ENCODE data around the gene COP1.
"Not testable (repeated sequence)": the region's sequence is repeated elsewhere in the genome, so short reads cannot be mapped to it uniquely, and the experiment has no call there.

Gene COP1

DNA sequence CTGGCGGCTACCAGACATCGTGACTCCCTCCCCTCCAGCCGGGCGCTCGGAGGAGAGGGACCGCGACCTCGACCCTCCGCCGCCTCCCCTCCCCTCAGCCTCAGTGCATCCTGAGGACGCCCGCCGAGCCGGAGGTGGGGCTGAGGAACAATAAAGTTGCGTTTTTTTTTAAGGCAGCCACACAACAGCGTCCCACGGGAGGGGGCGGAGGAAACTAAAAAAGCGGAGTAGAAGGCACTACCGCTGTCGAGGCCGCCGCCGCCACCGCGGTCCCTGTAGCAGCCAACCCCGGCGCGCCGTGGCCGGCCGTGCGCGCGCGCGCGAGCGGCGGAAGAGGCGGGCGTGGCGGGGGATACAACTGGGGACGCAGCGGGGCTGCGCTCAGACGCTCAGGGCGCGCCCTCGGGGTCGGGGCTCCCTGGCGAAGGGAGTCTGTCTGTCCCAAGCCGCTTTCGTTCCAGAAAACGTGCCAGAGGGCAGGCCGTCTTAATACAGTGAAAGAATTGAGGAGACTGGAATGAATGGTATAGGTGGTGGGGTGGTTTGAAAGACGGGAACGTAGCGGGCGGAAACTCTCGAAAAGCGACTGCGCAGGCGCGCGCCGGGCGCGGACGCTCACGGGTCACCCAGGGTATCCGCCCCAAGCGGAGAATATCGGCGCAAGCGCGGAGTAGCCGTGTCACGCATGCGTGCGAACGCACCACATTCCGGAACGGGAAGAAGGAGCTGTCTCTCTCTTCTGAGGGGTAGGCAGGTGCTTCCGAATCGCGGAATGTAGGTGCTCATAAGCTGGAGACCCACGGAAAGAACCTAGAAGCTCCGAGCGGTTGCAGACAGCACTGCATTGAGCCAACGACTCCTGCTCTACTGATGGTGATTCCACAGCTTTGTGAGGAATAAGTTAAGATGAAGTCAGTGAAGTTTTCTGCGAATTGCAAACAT is at the start of gene COP1:
Gene COP1, minus strand, starts transcription at position 326 of the 942 bp plus-strand sequence. Its CDS starts 308 bp downstream, at position 18.
- DNase-seq, result peak; percentile 98

DNA sequence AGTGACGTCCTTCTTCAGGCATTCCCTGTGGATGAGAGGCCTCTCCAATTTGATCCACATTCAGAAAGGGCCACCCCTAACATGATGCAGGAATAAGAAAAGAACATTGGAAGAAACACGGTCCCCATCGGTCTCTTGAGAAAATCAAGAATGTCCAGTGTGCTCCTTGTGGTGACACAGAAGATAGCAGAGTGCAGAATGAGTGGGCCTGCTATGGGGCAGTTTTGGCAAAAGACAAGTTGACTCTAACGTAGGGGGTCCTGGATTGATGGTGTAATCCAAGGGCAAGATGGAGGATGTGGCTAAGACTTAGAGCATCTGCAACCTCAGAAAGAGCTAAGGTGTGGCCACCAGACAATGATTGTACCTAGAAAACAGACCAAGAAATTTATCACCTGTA is 45.1 kb upstream of the COP1 start:
- no peak for DNase-seq

- DNase-seq, result no peak
These were observed 37.8 kb upstream of the COP1 start for GRCh38 chr1:176244851-176245250.

GRCh38 chr1:176243746-176244145 is 36.7 kb upstream of the COP1 start:
- no peak for DNase-seq

GRCh38 chr1:176241385-176242015 is 34.4 kb upstream of the COP1 start:
- DNase-seq, result peak; percentile 39

- DNase-seq, result not testable (repeated sequence)
These were observed 26.6 kb upstream of the COP1 start for GRCh38 chr1:176233657-176234056.

GRCh38 chr1:176227579-176227978 is 20.5 kb upstream of the COP1 start:
- DNase-seq, result no peak

- no peak for DNase-seq
These were observed 18.8 kb upstream of the COP1 start for GRCh38 chr1:176225911-176226310.

DNA sequence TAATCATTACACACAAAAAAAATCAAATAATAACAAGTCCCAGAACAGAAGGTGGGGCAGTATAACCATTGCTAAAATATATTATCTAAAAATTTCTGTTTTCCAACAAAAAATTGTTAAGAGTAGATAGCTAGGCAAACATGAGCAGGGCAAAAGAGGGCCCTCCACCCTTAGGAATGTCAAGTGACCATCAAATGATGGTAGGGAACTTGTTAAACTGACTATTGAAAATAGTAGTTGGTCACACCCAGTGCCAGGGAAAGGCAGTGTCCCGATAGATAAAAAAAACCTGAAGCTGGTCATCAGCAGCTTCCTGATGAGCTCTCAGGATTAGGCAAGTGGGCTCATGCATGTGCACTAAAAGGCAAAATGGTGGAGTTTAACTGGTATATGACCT is 18.4 kb upstream of the COP1 start:
- DNase-seq, result no peak

GRCh38 chr1:176222196-176222595 is 15.1 kb upstream of the COP1 start:
- no peak for DNase-seq

DNA sequence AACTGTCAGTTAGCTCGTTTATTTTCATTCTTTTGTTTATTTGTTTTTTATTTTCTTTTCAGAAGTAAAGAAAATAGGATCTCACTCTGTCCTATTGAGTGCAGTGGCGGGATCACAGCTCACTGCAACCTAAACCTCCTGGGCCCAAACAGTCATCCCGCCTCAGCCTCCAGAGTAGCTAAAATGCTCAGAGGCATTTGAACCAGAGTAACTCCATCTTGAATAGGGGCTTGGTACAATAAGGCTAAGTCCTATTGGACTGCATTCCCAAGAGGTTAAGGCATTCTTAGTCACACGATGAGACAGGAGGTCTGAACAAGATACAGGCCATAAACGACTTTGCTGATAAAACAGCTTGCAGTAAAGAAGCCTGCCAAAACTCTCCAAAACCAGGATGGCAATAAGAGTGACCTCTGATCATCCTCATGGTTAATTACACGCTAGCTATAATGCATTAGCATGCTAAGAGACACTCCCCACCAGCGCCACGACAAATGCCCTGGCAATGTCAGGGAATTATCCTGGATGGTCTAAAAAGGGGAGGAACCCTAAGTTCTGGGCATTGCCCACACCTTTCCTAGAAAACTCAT is 13.1 kb upstream of the COP1 start:
- DNase-seq, result no peak

- DNase-seq, result no peak
These were observed 10.5 kb upstream of the COP1 start for GRCh38 chr1:176217461-176218099.

- DNase-seq, result no peak
These were observed 8.9 kb upstream of the COP1 start for GRCh38 chr1:176216031-176216430.

GRCh38 chr1:176211396-176212165 is 4.5 kb upstream of the COP1 start:
- no peak for DNase-seq

DNA sequence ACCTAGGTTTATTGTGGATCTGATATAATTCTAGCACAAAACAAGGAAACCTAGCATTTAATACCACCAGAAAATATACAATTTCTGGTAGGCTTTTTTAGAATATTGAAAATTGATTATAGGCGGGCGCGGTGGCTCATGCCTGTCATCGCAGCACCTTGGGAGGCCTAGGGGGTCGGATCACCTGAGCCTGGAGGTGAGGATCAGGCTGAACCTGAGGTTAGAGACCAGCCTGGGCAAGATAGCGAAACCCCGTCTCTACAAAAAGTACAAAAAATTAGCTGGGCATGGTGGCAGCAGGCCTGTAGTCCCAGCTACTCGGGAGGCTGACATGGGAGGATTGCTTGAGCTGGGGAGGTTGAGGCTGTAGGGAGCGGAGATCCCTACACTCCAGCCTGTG is 948 bp upstream of the COP1 start:
- no peak for DNase-seq

GRCh38 chr1:176206006-176206960 is 803 bp downstream of the COP1 start:
- DNase-seq, result peak; percentile 42

GRCh38 chr1:176205332-176205914 is 1.7 kb downstream of the COP1 start:
- DNase-seq, result peak; percentile 46

DNA sequence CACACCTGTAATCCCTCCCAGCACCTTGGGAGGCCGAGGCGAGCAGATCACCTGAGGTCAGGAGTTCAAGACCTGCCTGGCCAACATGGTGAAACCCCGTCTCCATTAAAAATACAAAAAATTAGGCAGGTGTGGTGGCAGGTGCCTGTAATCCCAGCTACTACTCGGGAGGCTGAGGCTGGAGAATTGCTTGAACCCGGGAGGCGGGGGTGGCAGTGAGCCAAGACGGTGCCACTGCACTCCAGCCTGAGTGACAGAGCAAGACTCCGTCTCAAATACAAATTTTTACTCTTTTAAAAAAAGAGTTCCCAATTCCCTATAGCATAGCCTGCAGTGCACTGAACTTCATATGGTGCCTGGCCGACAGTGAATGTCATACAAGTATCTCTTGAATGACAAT is 2.4 kb downstream of the COP1 start:
- not testable (repeated sequence) for DNase-seq

- no peak for DNase-seq
These were observed 3.4 kb downstream of the COP1 start for GRCh38 chr1:176203735-176204134.

- no peak for DNase-seq
These were observed 5.5 kb downstream of the COP1 start for GRCh38 chr1:176201568-176201967.

DNA sequence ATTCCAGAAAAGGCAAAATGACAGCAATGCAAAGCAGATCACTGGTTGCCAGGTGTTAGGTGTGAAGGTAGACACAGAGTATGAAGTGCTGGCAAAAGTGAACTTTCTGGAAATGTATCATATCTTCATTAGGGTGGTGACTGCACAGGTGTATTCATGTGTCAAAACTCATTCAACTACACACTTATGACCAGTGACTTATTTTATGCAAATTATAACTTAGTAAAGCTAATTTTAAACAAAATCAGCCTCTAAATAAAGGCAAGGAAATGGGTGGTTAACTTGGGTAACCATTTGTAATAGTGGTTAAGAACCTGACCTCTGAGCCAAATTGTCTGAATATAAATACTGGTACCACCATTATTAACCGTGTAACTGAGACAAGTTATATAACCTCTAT is 7.4 kb downstream of the COP1 start:
- no peak for DNase-seq

Data from activated CD4-positive, alpha-beta T cell treated with anti-CD3 and anti-CD28 coated beads, Interleukin-10, Interleukin-2, amounts not matched to agents 100 ng/mL and 50 ng/mL, durations not matched to agents 16 hours and 8 hours (primary cell).